Adrenal gland (tissue), 5 donors: ENCODE results near the gene CLEC17A.
A peak's percentile ranks its signal among the peaks of the same experiment; 100 is the strongest.

ENCODE experiments used
- CTCF ChIP-seq, 6 experiments: fragments of 450-650 bp in 4 of 6; fragments of 200-600 bp in 2 of 6; sonication (generic) in 1 of 6; IDR thresholded peaks; 1 replicate in 5 of 6; 2 replicates in 1 of 6; pipeline versions ENCODE4 v1.5.1 to v1.8.0; 2016 to 2021; ENCODE audit warnings: antibody characterized with exemption in 6 of 6, mild to moderate bottlenecking in 2 of 6, moderate library complexity in 1 of 6
- POLR2A ChIP-seq, 2 donors: fragments of 450-650 bp; IDR thresholded peaks; one replicate each; pipeline ENCODE4 v1.6.1; 2017; ENCODE audit warnings: antibody characterized with exemption in 2 of 2, mild to moderate bottlenecking in 2 of 2, moderate library complexity in 1 of 2
- donor health status: DM: no; HTN: no; CAD: no.

GRCh38 chr19:14554382-14554812, 28.5 kb upstream of the CLEC17A start:
- TF ChIP-seq CTCF (IDR thresholded peaks at IDR 0.05) (peak in 3 of 6 experiments; percentile 19 to 42 (median 27)), POLR2A (IDR thresholded peaks at IDR 0.05) (no peak)
